GM21381 (cell line): ENCODE data around the gene FANCE.
"Not testable (repeated sequence)": the region's sequence is repeated elsewhere in the genome, so short reads cannot be mapped to it uniquely, and the experiment has no call there.

ENCODE experiments used
- ATAC-seq: cut with Tn5 transposase; IDR thresholded peaks from one replicate; pipeline ENCODE4 v1.9.1; 2021; ENCODE audit warnings: mild to moderate bottlenecking, moderate library complexity; ENCODE audit not compliant: unreplicated experiment

The FANCE gene

DNA sequence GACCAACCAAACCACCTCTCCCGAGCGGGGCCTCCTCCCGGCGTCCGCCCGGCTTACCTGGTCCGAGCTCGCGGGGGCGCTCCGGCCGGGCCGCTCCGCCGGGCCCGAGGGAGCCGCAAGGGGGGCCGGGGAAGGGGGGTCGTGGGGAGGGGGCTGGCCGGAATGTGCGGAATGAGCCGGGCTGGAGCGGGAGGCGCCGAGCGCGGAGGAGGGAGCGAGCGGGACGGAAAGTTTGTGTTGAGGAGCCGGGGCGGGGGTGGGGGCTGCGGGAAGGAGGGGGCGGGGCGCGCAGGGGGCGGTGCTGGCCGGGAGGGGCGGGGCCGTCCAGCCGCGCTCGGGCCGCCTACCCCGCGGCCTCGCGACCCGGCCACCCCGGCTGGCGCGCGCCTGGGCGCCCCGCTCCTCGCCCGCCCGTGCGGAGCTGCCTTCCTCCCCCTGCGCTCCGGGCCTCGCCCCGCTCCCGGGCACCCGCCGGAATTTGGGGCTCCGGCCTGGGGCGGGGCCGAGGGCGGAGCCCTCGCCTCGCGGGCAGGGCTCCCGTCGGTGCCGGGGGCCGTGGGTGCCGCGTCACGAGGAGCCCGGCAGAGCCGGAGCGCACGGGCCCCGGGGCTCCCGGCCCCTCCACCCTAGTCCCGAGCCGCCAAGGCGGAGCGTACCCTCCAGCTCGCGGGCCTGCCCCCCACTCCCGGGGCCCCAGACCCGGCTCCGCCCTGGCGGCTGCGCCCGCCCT lies 44.9 kb downstream of the FANCE start, which contains the start of gene TEAD3:
Gene TEAD3 (minus strand): TSS at position 239 of the 730 bp plus-strand sequence.
- no peak for ATAC-seq

DNA sequence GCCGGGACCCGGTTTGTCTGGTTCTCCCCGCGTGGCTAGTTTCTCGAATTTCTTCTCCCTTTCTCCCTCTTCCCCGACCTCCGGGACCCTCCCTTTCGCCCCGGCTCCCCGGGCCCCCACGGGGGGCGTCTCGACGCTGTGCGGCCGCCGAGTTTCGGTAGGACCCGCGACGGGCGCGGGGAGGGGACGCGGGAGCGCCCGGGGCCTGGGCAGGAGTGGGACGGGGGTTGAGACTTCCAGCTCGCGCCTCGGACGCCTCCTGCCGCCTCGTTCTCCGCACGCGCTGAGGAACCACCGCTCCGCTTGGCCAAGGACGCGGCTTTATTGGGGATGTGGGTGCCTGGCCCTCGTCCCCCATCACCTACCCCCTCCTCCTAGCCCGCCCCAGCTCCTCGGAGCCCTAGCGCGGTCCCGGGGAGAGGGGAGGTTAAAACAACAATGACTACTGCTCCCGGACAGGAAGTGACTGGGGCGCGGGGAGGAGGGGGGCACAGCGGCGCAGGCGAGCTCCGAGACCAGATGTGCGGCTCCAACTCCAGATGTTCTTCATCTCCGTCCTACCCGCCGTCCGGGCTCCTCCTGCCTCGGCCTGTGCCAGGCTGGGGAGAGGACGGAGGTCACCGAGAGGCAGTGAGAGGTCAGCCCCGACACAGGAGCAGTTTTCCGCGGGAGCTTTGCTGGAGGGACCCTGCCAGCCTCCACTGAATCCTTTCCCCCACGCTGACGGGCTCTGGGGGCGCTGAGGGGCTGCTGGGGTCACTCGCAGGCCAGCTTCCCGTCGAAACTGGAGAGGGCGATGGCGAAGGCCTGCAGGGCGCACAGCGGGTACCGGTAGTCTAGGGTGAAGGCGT lies 45.7 kb downstream of the FANCE start:
- ATAC-seq, result no peak

DNA sequence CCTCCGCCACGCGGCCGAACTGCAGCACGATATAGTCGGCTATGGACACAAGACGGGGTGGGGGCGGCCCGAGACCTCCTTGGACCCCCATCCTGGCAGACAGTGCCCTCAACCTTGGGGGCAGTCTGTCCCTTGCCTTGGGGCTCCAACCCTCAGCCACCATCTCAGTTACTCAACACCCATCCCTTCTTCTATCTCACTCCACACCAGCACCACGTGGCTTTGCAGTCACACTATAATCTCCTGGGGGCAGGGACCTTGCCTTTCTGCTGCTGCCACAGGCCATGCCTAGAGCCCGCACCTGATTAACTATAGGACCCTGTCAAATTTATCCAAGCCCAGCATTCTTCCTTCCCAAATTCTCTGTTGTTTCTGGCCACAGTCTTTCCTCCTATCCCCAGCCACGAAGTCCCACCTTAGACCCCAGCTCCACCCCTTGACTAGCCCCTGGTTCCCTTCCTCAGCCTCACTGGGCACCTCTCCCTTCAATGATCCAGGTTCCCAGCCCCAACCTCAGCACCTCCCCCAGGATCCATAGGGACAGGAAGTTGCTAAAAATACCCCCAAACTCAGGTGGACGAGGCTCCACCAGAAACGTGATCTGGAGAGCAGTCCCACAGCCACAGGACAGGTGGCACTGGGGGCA lies 46.4 kb downstream of the FANCE start:
- ATAC-seq, result no peak

DNA sequence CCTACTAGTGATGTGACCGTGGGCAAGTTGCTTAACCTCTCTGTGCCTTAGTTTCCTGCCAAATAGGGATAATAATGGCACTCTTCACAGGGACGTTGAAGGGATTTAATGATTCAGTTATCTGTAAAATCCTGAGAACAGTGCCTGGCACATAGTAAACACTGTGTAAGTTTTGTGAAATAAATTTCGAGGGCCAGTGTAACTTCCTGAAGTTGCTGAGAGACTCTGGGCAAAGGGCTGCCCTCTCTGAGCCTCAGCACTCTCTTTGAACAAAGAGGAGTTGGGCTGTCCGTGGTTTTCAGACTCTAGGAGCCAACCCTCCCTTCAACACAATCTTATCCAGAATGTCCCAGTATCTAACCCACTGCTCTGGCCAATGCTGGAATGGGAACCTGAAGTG lies 47.2 kb downstream of the FANCE start:
- no peak for ATAC-seq

DNA sequence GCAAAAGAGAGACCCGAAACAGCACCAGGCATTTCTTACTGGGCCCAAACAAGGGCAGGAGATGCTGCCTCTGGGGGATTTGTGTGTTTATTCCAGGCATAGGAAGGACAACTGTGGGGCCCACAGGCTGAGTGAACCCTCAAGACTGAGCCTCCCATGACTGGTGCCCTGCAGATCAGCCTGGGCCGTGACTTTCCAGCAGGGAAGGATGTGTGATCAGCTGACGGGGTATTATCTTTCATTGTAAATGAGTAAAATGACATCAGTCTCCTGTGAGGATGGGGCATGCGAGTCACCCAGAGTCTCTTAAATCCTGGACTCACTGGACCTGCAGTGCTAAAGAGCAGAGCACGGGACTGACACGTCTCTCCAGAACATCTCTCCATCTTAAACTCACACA lies 48.6 kb downstream of the FANCE start:
- no peak for ATAC-seq

DNA sequence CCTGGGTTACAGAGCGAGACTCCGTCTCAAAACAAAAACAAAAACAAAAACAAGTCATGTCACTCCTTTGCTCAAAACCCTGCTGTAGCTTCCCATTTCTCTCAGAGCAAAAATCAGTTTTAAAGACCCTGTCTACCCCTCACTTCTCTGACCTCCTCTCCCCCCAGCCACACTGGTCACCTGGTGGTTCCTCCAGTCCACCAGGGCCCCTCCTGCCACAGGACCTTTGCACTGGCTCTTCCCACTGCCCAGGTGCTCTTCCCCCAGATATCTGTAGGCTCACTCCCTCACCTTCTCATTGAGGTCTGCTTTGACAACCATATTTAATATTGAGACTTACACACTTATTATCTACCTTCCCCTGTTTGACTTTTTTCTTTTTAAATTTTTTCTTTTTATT lies 49.6 kb downstream of the FANCE start:
- ATAC-seq, result no peak

DNA sequence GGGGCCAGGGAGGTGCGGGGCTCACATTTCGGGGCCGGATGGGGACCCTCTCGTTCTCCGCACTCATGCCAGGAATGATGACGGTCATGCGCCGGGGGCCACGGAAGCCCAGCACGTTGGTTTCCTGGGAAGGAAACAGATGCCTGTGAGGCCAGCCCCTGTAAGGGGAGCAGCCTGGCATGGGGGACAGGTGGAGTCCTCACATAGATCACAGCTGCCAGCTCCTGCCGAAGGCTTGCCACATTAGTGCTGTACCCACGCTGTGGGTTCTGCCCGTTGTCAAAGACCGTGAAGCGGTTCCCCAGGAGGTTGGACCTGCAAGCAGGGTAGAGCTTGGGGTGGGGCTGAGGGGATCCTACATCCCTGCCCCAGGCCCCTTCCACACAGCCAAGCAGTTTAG lies 51.4 kb downstream of the FANCE start:
- ATAC-seq, result no peak

DNA sequence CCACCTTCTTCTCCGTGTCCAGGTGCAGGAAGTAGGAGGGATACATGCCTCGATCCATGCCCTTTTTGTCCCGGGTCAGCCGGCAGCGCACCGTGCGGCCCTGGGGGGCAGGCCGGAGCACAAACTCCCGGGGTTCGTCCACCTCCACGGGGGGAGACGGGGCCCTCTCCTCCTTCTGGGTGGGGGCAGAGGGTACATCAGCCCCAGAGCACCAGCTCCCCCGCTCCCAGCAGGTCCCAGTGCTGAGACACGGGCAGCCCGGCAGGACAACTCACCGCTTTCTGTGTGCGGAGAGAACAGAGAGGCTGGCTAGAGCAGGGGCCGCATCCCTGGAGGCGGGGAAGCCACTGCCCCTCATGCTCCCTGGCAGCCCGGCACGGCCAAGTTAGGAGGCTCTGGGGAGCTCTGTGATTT lies 53.9 kb downstream of the FANCE start:
- no peak for ATAC-seq

DNA sequence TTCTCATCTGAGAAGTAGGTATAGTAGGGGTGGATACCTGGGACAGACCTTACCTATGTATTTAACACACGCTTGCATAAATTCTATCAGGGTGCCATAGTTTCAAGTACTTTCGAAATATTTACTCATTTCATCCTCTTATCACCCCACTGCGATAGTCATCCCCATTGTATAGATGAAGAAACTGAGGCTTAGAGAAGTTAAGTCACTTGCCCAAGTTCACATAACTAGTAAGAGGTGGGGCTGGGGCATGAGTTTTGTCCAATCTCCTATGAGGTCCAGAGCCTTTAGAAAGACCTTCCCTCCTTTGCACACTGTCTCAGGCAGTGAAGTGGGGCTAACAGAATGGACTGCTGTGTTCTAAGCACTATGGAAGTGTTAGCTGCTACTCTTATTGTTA lies 54.4 kb downstream of the FANCE start:
- ATAC-seq, result no peak

DNA sequence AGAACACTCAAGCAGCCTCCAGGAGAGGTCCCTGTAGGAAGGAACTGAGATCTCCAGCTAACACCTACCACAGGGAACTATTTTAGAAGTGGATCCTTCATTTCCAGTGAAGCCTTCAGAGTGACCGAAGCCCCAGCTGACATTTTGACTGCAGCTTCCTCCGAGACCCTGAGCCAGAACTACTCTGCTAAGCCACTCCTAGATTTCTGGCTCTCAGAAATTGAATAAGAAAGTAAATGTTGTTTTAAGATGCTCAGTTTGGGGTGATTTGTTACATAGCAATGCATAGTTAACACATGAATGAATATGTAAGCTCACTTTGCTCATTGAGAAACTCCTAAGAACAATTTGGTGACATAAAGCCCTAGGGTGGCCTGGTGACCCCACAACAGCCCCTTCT lies 55.1 kb downstream of the FANCE start:
- no peak for ATAC-seq

DNA sequence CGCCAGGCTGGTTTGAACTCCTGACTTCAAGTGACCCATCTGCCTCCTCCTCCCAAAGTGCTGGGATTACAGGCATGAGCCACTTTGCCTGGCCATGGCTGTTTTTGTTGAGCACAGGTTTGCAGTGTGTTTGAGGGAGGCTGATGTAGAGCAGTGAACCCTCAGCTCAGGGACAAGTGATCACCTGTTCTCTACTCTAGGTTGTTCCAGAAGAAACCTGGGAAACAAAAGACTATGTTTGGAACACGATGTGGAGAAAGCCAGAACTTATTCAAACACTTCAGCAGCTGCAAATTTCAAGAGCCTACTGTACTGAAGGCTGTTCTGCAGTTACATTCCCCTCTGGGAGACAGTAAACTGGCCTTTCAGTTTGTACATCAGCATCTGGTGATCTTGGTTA lies 55.9 kb downstream of the FANCE start:
- no peak for ATAC-seq

DNA sequence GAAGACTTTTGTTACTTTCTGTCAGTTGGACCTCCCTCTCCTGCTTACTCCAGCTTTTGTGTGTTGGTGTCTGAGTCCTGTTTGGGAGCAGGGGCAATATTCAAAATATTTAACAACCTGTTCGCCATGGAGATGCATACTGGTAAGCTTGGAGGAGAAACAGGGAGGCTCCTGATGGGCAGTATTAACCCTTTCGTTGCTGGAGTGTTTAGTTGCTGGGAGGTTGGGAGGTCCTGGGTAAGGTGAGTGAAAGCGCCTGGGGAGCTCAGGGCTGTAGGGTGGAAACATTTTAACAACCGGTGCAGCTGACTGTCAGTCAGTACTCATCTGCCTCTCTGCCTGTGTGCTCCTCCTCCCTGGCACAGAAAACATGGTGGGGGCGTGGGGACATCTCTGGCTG lies 56.4 kb downstream of the FANCE start:
- ATAC-seq, result no peak

DNA sequence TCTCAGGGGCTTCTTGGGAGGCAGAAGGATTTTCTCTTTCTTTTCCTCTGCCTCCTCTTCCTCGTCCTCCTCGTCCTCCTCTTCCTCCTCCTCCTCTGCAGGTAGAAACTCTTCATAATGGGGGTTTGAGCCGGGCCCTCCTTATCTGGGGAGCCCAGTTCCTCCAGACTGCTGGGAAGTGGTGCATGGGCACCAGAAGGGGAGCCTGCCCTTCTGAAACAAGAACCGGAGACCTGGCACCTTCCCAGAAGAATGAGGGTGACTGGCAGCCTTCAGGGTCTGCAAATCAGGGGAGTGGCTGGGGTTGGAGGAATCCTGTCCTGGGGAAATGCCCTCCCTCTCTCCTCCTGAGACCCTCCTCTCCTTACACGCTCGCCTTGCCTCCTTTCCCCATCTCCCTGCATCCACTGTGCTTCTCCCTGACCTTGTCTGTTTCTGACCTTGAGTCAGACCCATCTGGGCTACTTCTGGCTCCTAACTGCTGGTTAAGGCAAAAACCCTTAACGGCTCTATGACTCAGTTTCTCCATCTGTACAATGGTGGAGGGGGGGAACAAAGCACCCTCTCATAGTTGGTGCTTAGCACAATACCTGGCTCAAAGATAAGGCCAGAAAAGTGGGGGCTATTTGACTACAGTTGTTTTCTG lies 58.9 kb downstream of the FANCE start:
- no peak for ATAC-seq

DNA sequence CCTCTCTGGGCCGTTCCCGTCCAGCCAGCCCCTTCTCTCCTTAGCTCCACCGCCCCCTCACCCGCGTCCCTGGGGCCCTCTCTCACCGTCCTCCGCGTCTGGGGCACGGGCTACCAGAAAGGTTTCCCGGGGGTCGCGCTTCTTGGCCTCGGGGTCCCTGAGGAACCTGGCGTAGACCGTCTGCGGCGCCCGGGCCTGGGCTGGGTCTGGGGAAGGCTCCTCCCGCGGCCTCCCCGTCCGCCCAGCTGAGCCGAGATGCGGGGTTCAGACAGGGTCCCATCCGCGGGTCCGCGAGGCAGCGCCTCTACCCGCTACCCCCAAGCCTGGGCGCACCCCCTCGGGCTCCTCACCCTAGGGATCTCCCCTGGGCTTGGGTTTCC lies 59.4 kb downstream of the FANCE start:
- no peak for ATAC-seq

DNA sequence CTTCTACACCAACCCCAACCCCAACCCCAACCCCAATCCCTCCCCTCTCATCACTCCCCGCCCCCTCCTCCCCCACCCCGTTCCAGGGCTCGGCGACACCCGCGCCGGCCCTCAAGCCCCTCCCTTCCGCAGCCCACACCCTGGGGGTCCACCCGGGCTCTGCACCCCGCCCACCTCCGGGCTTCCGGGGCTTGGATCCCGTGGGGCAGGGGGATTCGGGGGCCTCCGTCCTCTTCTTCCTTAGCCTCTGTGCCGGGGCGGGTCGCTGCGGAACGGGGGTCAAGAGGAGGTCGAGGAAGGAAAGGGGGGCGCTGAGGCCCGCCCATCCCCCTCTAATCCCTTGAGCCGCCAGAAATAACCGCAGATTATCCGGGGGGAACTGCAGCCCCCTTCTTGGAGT lies 59.9 kb downstream of the FANCE start:
- no peak for ATAC-seq

DNA sequence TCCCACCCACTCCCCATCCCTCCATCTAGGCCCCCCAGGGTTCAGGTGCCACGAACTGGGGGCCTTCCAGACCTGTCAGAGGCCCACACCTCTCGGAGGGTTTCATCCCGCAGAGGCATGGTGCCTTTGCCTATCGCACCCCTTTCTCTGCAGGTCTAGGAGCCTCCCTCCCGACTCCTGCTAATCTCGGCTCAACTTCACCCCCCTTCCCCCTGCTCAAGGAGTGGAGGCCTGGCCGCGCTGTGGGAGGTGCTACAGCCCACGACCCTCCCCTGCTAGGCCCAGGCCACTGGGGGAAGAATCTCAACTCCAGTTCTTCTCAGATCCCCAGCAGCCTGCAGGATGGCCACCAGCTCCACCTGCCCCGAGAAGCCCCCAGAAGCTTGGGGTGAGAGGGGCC lies 60.6 kb downstream of the FANCE start, which contains the start of gene TULP1:
Gene TULP1 (minus strand): TSS at position 157 of the 400 bp plus-strand sequence. CDS start 38 bp downstream, at position 119.
- no peak for ATAC-seq

DNA sequence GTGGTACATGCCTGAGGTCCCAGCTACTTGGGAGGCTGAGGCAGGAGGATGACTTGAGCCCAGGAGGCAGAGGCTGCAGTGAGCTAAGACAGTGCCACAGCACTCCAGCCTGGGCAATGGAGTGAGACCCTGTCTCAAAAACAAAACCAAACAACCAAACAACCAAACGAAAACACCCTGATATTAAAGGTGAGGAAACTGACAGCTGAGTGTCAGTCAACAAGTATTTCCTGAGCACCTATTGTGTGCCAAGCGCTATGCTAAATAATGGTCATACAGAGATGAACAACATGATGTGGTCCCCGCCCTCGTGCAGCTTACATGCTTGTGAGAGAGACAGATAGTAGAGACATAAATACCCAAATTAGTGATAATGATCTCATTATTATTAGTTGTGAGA lies 62.4 kb downstream of the FANCE start:
- no peak for ATAC-seq

DNA sequence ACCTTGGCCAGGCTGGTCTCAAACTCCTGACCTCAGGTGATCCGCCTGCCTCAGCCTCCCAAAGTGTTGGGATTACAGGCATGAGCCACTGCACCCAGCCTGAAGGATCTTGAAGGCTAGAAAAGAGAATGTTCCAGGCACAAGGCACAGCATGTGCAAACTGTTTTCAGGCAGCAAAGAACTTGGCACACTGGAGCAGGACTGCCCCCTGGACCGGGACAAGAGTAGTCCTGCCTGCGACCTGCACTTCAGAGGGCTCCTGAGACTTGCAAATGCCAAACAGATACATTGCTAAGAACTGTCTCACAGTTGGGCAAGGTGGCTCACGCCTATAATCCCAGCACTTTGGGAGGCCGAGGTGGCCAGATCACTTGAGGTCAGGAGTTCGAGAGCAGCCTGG lies 63.8 kb downstream of the FANCE start:
- ATAC-seq, result not testable (repeated sequence)
